ENCODE data around the gene RAB3D.

The RAB3D gene

DNA sequence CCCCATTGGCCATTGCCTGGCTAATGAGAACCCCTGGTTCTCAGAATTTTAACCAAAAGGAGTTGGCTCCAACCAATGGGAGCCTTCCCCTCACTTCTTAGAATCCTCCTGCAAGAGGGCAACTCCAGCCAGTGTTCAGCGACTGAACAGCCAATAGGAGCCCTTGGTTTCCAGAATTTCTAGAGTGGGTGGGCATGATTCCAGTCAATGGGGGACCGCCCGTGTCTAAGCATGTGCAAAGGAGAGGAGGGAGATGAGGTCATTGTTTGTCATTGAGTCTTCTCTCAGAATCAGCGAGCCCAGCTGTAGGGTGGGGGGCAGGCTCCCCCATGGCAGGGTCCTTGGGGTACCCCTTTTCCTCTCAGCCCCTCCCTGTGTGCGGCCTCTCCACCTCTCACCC is 25.5 kb upstream of the RAB3D start:
- no peak overlapping the region for H3K4me3 ChIP-seq (ENCODE audit: insufficient read depth, low read length, poor library complexity, severe bottlenecking)
- H3K9me2 ChIP-seq (replicated peaks; ENCODE audit: insufficient read depth, low read length), result no peaks in the 10 kb centered on the region
- TF ChIP-seq EZH2phosphoT487 (conservative IDR thresholded peaks at IDR 0.05; ENCODE audit: low read length), result no peak
- TF ChIP-seq, protein P1, sequence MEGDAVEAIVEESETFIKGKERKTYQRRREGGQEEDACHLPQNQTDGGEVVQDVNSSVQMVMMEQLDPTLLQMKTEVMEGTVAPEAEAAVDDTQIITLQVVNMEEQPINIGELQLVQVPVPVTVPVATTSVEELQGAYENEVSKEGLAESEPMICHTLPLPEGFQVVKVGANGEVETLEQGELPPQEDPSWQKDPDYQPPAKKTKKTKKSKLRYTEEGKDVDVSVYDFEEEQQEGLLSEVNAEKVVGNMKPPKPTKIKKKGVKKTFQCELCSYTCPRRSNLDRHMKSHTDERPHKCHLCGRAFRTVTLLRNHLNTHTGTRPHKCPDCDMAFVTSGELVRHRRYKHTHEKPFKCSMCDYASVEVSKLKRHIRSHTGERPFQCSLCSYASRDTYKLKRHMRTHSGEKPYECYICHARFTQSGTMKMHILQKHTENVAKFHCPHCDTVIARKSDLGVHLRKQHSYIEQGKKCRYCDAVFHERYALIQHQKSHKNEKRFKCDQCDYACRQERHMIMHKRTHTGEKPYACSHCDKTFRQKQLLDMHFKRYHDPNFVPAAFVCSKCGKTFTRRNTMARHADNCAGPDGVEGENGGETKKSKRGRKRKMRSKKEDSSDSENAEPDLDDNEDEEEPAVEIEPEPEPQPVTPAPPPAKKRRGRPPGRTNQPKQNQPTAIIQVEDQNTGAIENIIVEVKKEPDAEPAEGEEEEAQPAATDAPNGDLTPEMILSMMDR (IDR thresholded peaks at IDR 0.05; ENCODE audit: insufficient read depth, low read length, poor library complexity, severe bottlenecking), result no peak
- no peaks in the 10 kb centered on the region for H3K79me2 ChIP-seq (ENCODE audit: insufficient read depth, low read length)
- no peak overlapping the region for H2AFZ ChIP-seq (ENCODE audit: low read depth, low read length, severe bottlenecking)
- H3F3A ChIP-seq (ENCODE audit: insufficient read depth), result no peaks in the 10 kb centered on the region
- no peaks in the 10 kb centered on the region for H3K9me3 ChIP-seq (ENCODE audit: insufficient read depth, low read length)
- H3K27ac ChIP-seq (ENCODE audit: low read depth, low read length), result no peak overlapping the region
- H4K20me1 ChIP-seq (ENCODE audit: low read depth, low read length), result no peaks in the 10 kb centered on the region
- no peak overlapping the region for H3K9ac ChIP-seq (ENCODE audit: low read length)
- no peak overlapping the region for H3K4me2 ChIP-seq (ENCODE audit: low read depth, low read length, poor library complexity, severe bottlenecking)
- no peaks in the 10 kb centered on the region for H3K27me3 ChIP-seq (ENCODE audit: low read length)
- no peaks in the 10 kb centered on the region for H3K36me3 ChIP-seq (ENCODE audit: low read length)

DNA sequence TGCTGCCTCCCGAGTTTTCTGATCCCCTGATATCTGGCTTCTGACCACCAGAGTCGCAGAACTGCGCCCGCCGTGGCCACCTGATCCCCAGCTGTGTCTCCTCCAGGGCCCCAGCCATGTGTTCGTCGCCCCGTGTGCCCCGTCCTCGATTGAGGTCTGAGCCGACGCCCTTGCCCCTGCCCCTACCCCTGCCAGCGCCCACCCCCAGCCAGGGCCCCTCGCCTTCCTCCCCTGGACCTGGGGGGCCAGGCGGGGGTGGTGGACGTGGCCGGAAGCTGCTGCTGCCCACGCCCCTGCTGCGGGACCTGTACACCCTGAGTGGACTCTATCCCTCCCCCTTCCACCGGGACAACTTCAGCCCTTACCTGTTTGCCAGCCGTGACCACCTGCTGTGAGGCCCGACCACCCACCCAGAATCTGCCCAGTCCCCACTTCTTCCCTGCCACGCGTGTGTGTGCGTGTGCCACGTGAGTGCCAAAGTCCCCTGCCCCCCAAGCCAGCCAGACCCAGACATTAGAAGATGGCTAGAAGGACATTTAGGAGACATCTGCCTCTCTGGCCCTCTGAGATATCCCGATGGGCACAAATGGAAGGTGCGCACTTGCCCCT is 24.9 kb upstream of the RAB3D start:
- no peaks in the 10 kb centered on the region for H3K36me3 ChIP-seq (ENCODE audit: low read length)
- no peaks in the 10 kb centered on the region for H4K20me1 ChIP-seq (ENCODE audit: low read depth, low read length)
- TF ChIP-seq, protein P1 (IDR thresholded peaks at IDR 0.05; ENCODE audit: insufficient read depth, low read length, poor library complexity, severe bottlenecking), result no peak
- TF ChIP-seq EZH2phosphoT487 (conservative IDR thresholded peaks at IDR 0.05; ENCODE audit: low read length), result no peak
- no peak overlapping the region for H2AFZ ChIP-seq (ENCODE audit: low read depth, low read length, severe bottlenecking)
- H3F3A ChIP-seq (ENCODE audit: insufficient read depth), result no peaks in the 10 kb centered on the region
- H3K9ac ChIP-seq (ENCODE audit: low read length), result no peak overlapping the region
- H3K9me3 ChIP-seq (ENCODE audit: insufficient read depth, low read length), result no peaks in the 10 kb centered on the region
- H3K4me2 ChIP-seq (ENCODE audit: low read depth, low read length, poor library complexity, severe bottlenecking), result no peak overlapping the region
- no peak overlapping the region for H3K4me3 ChIP-seq (ENCODE audit: insufficient read depth, low read length, poor library complexity, severe bottlenecking)
- no peaks in the 10 kb centered on the region for H3K27me3 ChIP-seq (ENCODE audit: low read length)
- no peaks in the 10 kb centered on the region for H3K9me2 ChIP-seq (replicated peaks; ENCODE audit: insufficient read depth, low read length)
- H3K27ac ChIP-seq (ENCODE audit: low read depth, low read length), result no peak overlapping the region
- H3K79me2 ChIP-seq (ENCODE audit: insufficient read depth, low read length), result no peaks in the 10 kb centered on the region

DNA sequence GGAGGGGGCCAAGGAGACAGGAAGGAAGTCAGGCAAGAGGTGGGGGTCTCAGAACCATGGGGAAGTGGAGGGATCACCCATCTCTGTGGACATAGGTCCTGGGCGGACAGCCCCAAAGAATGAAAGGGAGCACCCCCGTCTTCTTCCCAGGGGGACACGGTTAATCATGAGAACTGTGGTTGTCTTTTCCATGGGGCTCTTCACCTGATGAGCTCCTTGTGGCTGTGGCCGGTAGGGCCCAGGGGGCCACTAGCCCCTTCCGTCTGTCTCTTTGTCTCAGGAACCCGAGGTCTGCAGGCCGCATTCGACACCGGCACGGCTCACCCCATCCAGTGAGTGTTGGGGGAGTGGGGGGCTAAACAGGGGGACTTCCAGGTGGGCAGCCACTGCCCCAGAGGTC is 24.4 kb upstream of the RAB3D start:
- no peak overlapping the region for H3K27ac ChIP-seq (ENCODE audit: low read depth, low read length)
- no peaks in the 10 kb centered on the region for H3K79me2 ChIP-seq (ENCODE audit: insufficient read depth, low read length)
- H3K9me2 ChIP-seq (replicated peaks; ENCODE audit: insufficient read depth, low read length), result no peaks in the 10 kb centered on the region
- no peaks in the 10 kb centered on the region for H3K9me3 ChIP-seq (ENCODE audit: insufficient read depth, low read length)
- no peaks in the 10 kb centered on the region for H4K20me1 ChIP-seq (ENCODE audit: low read depth, low read length)
- no peak overlapping the region for H3K9ac ChIP-seq (ENCODE audit: low read length)
- TF ChIP-seq EZH2phosphoT487 (conservative IDR thresholded peaks at IDR 0.05; ENCODE audit: low read length), result no peak
- TF ChIP-seq, protein P1 (IDR thresholded peaks at IDR 0.05; ENCODE audit: insufficient read depth, low read length, poor library complexity, severe bottlenecking), result no peak
- no peak overlapping the region for H2AFZ ChIP-seq (ENCODE audit: low read depth, low read length, severe bottlenecking)
- H3K4me2 ChIP-seq (ENCODE audit: low read depth, low read length, poor library complexity, severe bottlenecking), result no peak overlapping the region
- H3K4me3 ChIP-seq (ENCODE audit: insufficient read depth, low read length, poor library complexity, severe bottlenecking), result no peak overlapping the region
- no peaks in the 10 kb centered on the region for H3K36me3 ChIP-seq (ENCODE audit: low read length)
- H3K27me3 ChIP-seq (ENCODE audit: low read length), result no peaks in the 10 kb centered on the region
- H3F3A ChIP-seq (ENCODE audit: insufficient read depth), result no peaks in the 10 kb centered on the region

Measured in SU-DHL-6 (cell line).